HepG2 (cell line): Measurements from ENCODE around the gene ARCN1. TPM values are rescaled to one million over a fixed set of nuclear protein-coding genes. Genes with fewer than 3 reads are reported as not detected.
A peak's percentile ranks its signal among the peaks of the same experiment; 100 is the strongest.

Experiments used
- CTCF ChIP-seq: sonication (generic); formaldehyde crosslinking; IDR thresholded peaks from 2 replicates; pipeline ENCODE4 v1.5.0; 2020; ENCODE audit warnings: mild to moderate bottlenecking, missing genetic modification reagents, moderate library complexity
- NFKBIZ ChIP-seq: IDR thresholded peaks from 2 replicates; pipeline ENCODE4 v1.6.1; 2018; ENCODE audit warnings: missing genetic modification reagents, missing compliant biosample characterization
- POGK ChIP-seq: sonication (generic); formaldehyde crosslinking; conservative IDR thresholded peaks from 2 replicates; pipeline ENCODE4 v1.8.0; 2022; ENCODE audit warnings: mild to moderate bottlenecking, moderate library complexity, missing genetic modification reagents
- SIX1 ChIP-seq: sonication (generic); formaldehyde crosslinking; IDR thresholded peaks from 2 replicates; pipeline ENCODE4 v1.4.0; 2020; ENCODE audit warnings: missing genetic modification reagents, borderline replicate concordance
- ZNF407 ChIP-seq: sonication (generic); formaldehyde crosslinking; IDR thresholded peaks from one replicate; pipeline ENCODE4 v1.5.1; 2020; ENCODE audit warnings: mild to moderate bottlenecking, missing genetic modification reagents; ENCODE audit errors: not compliant biosample characterization
- ZNF713 ChIP-seq: sonication (generic); formaldehyde crosslinking; IDR thresholded peaks from 2 replicates; pipeline ENCODE4 v1.4.0; 2020; ENCODE audit warnings: mild to moderate bottlenecking, missing genetic modification reagents
- ZSCAN25 ChIP-seq: sonication (generic); formaldehyde crosslinking; IDR thresholded peaks from 2 replicates; pipeline ENCODE4 v1.8.0; 2022; ENCODE audit warnings: mild to moderate bottlenecking, missing genetic modification reagents
- polyA plus RNA-seq, 8 experiments: library from polyadenylated mRNA; depleted of rRNA in 3 of 8; stranded (reverse) in 7 of 8; unstranded in 1 of 8; fragments of >200 nt; fragmentation: Illumina TruSeq in 4 of 8; extraction: Trizol in 4 of 8; gene quantifications; 2 replicates each; pipeline versions ENCODE4 v1.2.1 to v1.2.3, GENCODE V29; 2011 to 2016; ENCODE audit warnings: low read depth in 4 of 8, missing spikeins in 1 of 8, mixed read lengths in 1 of 8; ENCODE audit not compliant: insufficient read depth in 1 of 8
- total RNA-seq, 5 experiments: library from RNA; depleted of rRNA; stranded (reverse); fragments of >200 nt; fragmentation: Illumina TruSeq; extraction: Trizol; gene quantifications; 2 replicates each; pipeline ENCODE4 v1.2.3, GENCODE V29; 2016; ENCODE audit warnings: low read depth in 1 of 5
- TF ChIP-seq, protein P1 (sequence below): sonication (generic); formaldehyde crosslinking; IDR thresholded peaks from 2 replicates; pipeline ENCODE4 v1.5.1; 2020; ENCODE audit warnings: mild to moderate bottlenecking, missing genetic modification reagents, moderate library complexity

The ARCN1 gene
- total and polyA plus RNA-seq, 2 of the 13 experiments (the other 11 are each of a cell fraction or from before 2014, with no cell fraction given): 148 to 200 TPM

- TF ChIP-seq, protein P1, sequence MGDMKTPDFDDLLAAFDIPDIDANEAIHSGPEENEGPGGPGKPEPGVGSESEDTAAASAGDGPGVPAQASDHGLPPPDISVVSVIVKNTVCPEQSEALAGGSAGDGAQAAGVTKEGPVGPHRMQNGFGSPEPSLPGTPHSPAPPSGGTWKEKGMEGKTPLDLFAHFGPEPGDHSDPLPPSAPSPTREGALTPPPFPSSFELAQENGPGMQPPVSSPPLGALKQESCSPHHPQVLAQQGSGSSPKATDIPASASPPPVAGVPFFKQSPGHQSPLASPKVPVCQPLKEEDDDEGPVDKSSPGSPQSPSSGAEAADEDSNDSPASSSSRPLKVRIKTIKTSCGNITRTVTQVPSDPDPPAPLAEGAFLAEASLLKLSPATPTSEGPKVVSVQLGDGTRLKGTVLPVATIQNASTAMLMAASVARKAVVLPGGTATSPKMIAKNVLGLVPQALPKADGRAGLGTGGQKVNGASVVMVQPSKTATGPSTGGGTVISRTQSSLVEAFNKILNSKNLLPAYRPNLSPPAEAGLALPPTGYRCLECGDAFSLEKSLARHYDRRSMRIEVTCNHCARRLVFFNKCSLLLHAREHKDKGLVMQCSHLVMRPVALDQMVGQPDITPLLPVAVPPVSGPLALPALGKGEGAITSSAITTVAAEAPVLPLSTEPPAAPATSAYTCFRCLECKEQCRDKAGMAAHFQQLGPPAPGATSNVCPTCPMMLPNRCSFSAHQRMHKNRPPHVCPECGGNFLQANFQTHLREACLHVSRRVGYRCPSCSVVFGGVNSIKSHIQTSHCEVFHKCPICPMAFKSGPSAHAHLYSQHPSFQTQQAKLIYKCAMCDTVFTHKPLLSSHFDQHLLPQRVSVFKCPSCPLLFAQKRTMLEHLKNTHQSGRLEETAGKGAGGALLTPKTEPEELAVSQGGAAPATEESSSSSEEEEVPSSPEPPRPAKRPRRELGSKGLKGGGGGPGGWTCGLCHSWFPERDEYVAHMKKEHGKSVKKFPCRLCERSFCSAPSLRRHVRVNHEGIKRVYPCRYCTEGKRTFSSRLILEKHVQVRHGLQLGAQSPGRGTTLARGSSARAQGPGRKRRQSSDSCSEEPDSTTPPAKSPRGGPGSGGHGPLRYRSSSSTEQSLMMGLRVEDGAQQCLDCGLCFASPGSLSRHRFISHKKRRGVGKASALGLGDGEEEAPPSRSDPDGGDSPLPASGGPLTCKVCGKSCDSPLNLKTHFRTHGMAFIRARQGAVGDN (CRISPR knock-in tag): peak; percentile 75
- no peak for TF ChIP-seq NFKBIZ (CRISPR knock-in tag)
- 0 out of 2 replicates have a peak, but pooled peaks have one; percentile 21 for TF ChIP-seq POGK
- no peak; the same call in 1 of the 2 replicates for TF ChIP-seq ZSCAN25 (CRISPR knock-in tag)
- peak; percentile 58 for TF ChIP-seq ZNF407
- no peak for TF ChIP-seq SIX1
- peak; percentile 24 for TF ChIP-seq CTCF (CRISPR knock-in tag)
- 0 out of 2 replicates have a peak, but pooled peaks have one; percentile 35 for TF ChIP-seq ZNF713 (CRISPR knock-in tag)
These were observed at the start of gene ARCN1 (continued) for GRCh38 chr11:118572061-118572980.
